Activated CD4-positive, CD25-positive, alpha-beta regulatory T cell (primary cell): ENCODE data around the gene SEL1L.
"Not testable (repeated sequence)": the region's sequence is repeated elsewhere in the genome, so short reads cannot be mapped to it uniquely, and the experiment has no call there.

Source experiments
- DNase-seq, 4 experiments: peaks; one replicate each; lab custom pipeline; 2025; lab: John Stamatoyannopoulos, UW

The SEL1L gene

GRCh38 chr14:81473456-81474147 lies 60.1 kb downstream of the SEL1L start:
- no peak for DNase-seq

GRCh38 chr14:81472096-81472800 lies 61.4 kb downstream of the SEL1L start:
- DNase-seq: no peak

- DNase-seq: no peak
Observed at GRCh38 chr14:81471062-81471461, 62.6 kb downstream of the SEL1L start.

- not testable (repeated sequence) for DNase-seq
Observed at GRCh38 chr14:81470557-81470826, 63.2 kb downstream of the SEL1L start.

- no peak for DNase-seq
Observed at GRCh38 chr14:81466854-81467253, 66.8 kb downstream of the SEL1L start.

GRCh38 chr14:81465507-81466228 lies 68.0 kb downstream of the SEL1L start:
- DNase-seq: no peak

- not testable (repeated sequence) for DNase-seq
Observed at GRCh38 chr14:81465003-81465392, 68.7 kb downstream of the SEL1L start.

- DNase-seq: peak; percentile 8 to 12 (median 8)
Observed at GRCh38 chr14:81464253-81465002, 69.2 kb downstream of the SEL1L start.

GRCh38 chr14:81462356-81462755 lies 71.3 kb downstream of the SEL1L start:
- not testable (repeated sequence) for DNase-seq

- DNase-seq: no peak
Observed at GRCh38 chr14:81459912-81460311, 73.7 kb downstream of the SEL1L start.

- DNase-seq: no peak
Observed at GRCh38 chr14:81458352-81458751, 75.3 kb downstream of the SEL1L start.

GRCh38 chr14:81455390-81455789 lies 78.3 kb downstream of the SEL1L start:
- no peak for DNase-seq

- no peak for DNase-seq
Observed at GRCh38 chr14:81454572-81455218, 79.0 kb downstream of the SEL1L start.

- peak in 2 of 4 experiments; percentile 5 to 13 for DNase-seq
Observed at GRCh38 chr14:81453166-81453766, 80.4 kb downstream of the SEL1L start.

- DNase-seq: no peak
Observed at GRCh38 chr14:81452341-81453133, 81.1 kb downstream of the SEL1L start.

- no peak for DNase-seq
Observed at GRCh38 chr14:81450976-81451375, 82.7 kb downstream of the SEL1L start.

- DNase-seq: no peak
Observed at GRCh38 chr14:81450100-81450531, 83.5 kb downstream of the SEL1L start.

- DNase-seq: no peak
Observed at GRCh38 chr14:81449576-81449975, 84.1 kb downstream of the SEL1L start.

GRCh38 chr14:81449114-81449513 lies 84.5 kb downstream of the SEL1L start:
- no peak for DNase-seq

GRCh38 chr14:81447021-81447764 lies 86.5 kb downstream of the SEL1L start:
- DNase-seq: no peak
